HUES48 (cell line): ENCODE data around the gene SF3A1.
A peak's percentile ranks its signal among the peaks of the same experiment; 100 is the strongest.
"Not testable (repeated sequence)": the region's sequence is repeated elsewhere in the genome, so short reads cannot be mapped to it uniquely, and the experiment has no call there.

Experiments
- H3K27ac ChIP-seq: one replicate; pipeline ENCODE4 v1.7.0; 2013; ENCODE audit warnings: low read depth, low read length, inconsistent platforms
- H3K27me3 ChIP-seq: 2 replicates; pipeline ENCODE4 v1.6.1; 2013; ENCODE audit warnings: mild to moderate bottlenecking, low read length; ENCODE audit not compliant: control insufficient read depth, insufficient read depth
- H3K36me3 ChIP-seq: 2 replicates; pipeline ENCODE4 v1.6.1; 2013; ENCODE audit warnings: low read length; ENCODE audit not compliant: control insufficient read depth, insufficient read depth
- H3K4me1 ChIP-seq: 2 replicates; pipeline ENCODE4 v1.6.1; 2013; ENCODE audit warnings: mild to moderate bottlenecking, low read length; ENCODE audit not compliant: control insufficient read depth, insufficient read depth
- H3K4me3 ChIP-seq: 2 replicates; pipeline ENCODE4 v1.5.1; 2013; ENCODE audit warnings: mild to moderate bottlenecking, low read depth, low read length
- H3K9ac ChIP-seq: 2 replicates; pipeline ENCODE4 v1.6.1; 2013; ENCODE audit warnings: mild to moderate bottlenecking, low read depth, low read length, moderate library complexity
- H3K9me3 ChIP-seq: 2 replicates; pipeline ENCODE4 v1.6.1; 2013; ENCODE audit warnings: low read length; ENCODE audit not compliant: control insufficient read depth, insufficient read depth

The SF3A1 gene

DNA sequence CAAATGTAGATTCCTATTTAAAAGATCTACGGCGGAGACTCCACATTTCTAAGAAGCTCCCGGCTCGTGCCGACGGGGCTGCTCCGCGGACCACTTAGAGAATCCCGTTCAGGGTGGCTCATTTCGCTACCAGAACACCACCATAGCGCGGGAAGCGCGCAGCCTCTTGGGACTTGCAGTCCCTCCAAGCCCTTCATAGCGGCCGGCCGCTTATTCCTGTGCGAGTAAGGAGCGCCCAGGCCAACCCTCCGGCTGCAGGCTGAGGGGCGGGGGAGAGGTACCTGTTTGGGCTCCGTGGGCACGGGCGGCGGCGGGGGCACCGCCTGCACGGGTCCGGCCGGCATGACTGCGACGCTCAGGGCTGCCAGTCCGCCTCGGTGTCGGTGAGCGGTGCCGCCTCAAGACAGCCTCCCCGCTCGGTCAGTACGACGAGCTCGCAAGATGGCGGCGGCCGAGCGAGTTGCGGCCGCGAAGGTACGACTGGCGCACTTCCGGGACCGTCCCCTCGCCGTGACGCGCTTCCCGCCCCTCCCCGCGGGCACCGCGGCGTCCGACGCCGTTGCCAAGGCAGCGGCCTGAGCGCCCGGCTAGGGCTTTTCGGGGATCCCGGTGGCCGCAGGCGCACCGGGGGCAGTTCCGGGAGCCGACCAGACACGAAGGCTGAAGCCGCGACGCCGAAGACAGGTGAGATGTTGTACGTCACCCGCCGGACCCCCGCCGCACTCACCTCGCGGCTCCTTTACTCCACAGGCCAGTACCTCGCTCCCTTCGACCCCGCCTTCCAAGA lies at the start of gene SF3A1, which contains the start of gene CCDC157:
SF3A1 (minus strand) TSS at position 446 of the 787 bp plus-strand sequence; CDS start at position 344, 102 bp downstream.
CCDC157 (plus strand) TSS at position 559 of the 787 bp plus-strand sequence. CDS start 8,994 bp downstream, outside the sequence.
- peaks cover 10% of the 10 kb centered on the region for H3K4me1 ChIP-seq
- peak within 1 kb of the TSS; percentile 79 for H3K4me3 ChIP-seq
- peak within 1 kb of the TSS; percentile 93 for H3K9ac ChIP-seq
- peak within 1 kb of the TSS; percentile 99 for H3K27ac ChIP-seq
- no peaks in the 10 kb centered on the region for H3K27me3 ChIP-seq
- H3K36me3 ChIP-seq, result peaks cover 28% of the 10 kb centered on the region
- no peaks in the 10 kb centered on the region for H3K9me3 ChIP-seq

GRCh38 chr22:30406400-30406799 lies 49.7 kb upstream of the SF3A1 start:
- Histone ChIP-seq H3K9ac (no peak overlapping the region), H3K9me3 (no peaks in the 10 kb centered on the region), H3K36me3 (peaks cover 24% of the 10 kb centered on the region), H3K4me1 (peaks cover 8% of the 10 kb centered on the region; the same call in 1 of the 2 replicates), H3K27me3 (no peaks in the 10 kb centered on the region), H3K27ac (no peak overlapping the region), H3K4me3 (no peak overlapping the region)

DNA sequence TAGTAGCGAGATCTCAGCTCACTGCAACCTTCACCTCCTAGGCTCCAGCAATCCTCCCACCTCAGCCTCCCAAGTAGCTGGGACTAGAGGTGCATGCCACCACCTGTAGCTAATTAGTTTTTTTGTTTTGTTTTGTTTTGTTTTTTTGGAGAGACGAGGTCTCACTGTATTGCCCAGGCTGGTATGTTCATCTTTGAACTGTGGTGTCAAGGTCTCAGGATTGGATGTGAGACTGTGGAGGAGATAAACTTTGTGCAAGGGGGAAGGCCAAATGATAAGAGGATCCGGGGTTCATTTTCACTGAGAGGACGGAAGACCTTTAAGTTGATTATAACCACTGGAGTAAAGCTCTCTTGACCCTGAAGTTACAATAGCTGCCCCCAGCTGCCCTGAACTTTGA lies 49.0 kb upstream of the SF3A1 start:
- Histone ChIP-seq H3K9ac (no peak overlapping the region), H3K9me3 (no peaks in the 10 kb centered on the region), H3K27me3 (no peaks in the 10 kb centered on the region), H3K36me3 (peaks cover 21% of the 10 kb centered on the region), H3K27ac (no peak overlapping the region), H3K4me3 (no peak overlapping the region), H3K4me1 (peaks cover 8% of the 10 kb centered on the region; the same call in 1 of the 2 replicates)

GRCh38 chr22:30404307-30404706 lies 47.6 kb upstream of the SF3A1 start:
- no peak overlapping the region for H3K9ac ChIP-seq
- H3K9me3 ChIP-seq, result no peaks in the 10 kb centered on the region
- H3K4me3 ChIP-seq, result no peak overlapping the region
- no peak overlapping the region for H3K27ac ChIP-seq
- peaks cover 14% of the 10 kb centered on the region for H3K36me3 ChIP-seq
- no peaks in the 10 kb centered on the region for H3K27me3 ChIP-seq
- peaks cover 8% of the 10 kb centered on the region; the same call in 1 of the 2 replicates for H3K4me1 ChIP-seq

- not testable (repeated sequence) for H3K27ac ChIP-seq, H3K4me1 ChIP-seq, H3K4me3 ChIP-seq
Observed at GRCh38 chr22:30402766-30403104, 46.0 kb upstream of the SF3A1 start.

GRCh38 chr22:30402028-30402765 lies 45.5 kb upstream of the SF3A1 start:
- H3K9me3 ChIP-seq, result no peaks in the 10 kb centered on the region
- peaks cover 17% of the 10 kb centered on the region for H3K27me3 ChIP-seq
- peaks cover 8% of the 10 kb centered on the region; the same call in 1 of the 2 replicates for H3K4me1 ChIP-seq
- no peak overlapping the region for H3K4me3 ChIP-seq
- peak overlapping the region; percentile 68 for H3K27ac ChIP-seq
- H3K36me3 ChIP-seq, result peaks cover 8% of the 10 kb centered on the region
- no peak overlapping the region for H3K9ac ChIP-seq

More at GRCh38 chr22:30402766-30403104, 46.0 kb upstream of the SF3A1 start:
- not testable (repeated sequence) for H3K36me3 ChIP-seq, H3K9ac ChIP-seq, H3K9me3 ChIP-seq
- H3K27me3 ChIP-seq, result peaks cover 12% of the 10 kb centered on the region

DNA sequence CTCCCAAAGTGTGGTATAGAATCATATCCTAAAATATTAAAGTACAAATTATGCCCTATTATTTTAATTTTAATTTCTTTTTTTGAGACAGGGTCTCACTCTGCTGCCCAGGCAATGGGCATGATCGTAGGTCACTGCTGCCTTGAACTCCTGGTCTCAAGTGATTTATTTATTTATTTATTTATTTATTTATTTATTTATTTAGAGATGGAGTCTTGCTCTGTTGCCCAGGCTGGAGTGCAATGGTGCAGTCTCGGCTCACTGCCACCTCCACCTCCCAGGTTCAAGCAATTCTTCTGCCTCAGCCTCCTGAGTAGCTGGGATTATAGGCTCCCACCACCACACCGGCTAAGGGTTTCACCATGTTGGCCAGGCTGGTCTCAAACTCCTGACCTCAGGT lies 44.3 kb upstream of the SF3A1 start:
- H3K4me1 ChIP-seq, H3K9me3 ChIP-seq, H3K27ac ChIP-seq, H3K9ac ChIP-seq, H3K36me3 ChIP-seq, H3K4me3 ChIP-seq: not testable (repeated sequence)
- H3K27me3 ChIP-seq, result peaks cover 28% of the 10 kb centered on the region

GRCh38 chr22:30400159-30400558 lies 43.5 kb upstream of the SF3A1 start:
- no peaks in the 10 kb centered on the region for H3K9me3 ChIP-seq
- peaks cover 33% of the 10 kb centered on the region for H3K27me3 ChIP-seq
- H3K36me3 ChIP-seq, result no peaks in the 10 kb centered on the region
- H3K4me1 ChIP-seq, result peaks cover 8% of the 10 kb centered on the region; the same call in 1 of the 2 replicates
- no peak overlapping the region for H3K9ac ChIP-seq
- no peak overlapping the region for H3K4me3 ChIP-seq
- no peak overlapping the region for H3K27ac ChIP-seq

DNA sequence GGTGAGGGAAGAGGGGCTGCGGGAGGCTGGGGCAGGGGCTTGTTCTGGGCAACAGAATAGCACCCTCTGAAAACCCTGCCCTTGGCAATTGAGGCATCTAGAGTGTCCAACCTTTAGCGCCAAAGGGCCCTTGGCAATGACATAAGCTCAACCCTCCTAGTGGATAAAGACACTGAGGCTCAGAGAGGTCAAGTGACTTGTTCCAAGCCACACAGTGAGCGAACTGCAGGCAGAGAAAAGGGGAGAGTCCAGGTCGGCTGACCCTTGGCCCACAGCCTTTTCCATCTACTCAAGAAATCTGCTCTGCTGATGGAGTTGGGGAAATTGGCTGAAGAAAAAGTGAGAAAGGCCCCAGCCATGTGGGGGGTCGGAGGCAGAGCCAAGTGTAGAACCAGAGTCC lies 43.0 kb upstream of the SF3A1 start:
- Histone ChIP-seq H3K4me3 (no peak overlapping the region), H3K27ac (no peak overlapping the region), H3K4me1 (peaks cover 8% of the 10 kb centered on the region; the same call in 1 of the 2 replicates), H3K9ac (no peak overlapping the region), H3K27me3 (peaks cover 33% of the 10 kb centered on the region), H3K9me3 (no peaks in the 10 kb centered on the region), H3K36me3 (no peaks in the 10 kb centered on the region)

DNA sequence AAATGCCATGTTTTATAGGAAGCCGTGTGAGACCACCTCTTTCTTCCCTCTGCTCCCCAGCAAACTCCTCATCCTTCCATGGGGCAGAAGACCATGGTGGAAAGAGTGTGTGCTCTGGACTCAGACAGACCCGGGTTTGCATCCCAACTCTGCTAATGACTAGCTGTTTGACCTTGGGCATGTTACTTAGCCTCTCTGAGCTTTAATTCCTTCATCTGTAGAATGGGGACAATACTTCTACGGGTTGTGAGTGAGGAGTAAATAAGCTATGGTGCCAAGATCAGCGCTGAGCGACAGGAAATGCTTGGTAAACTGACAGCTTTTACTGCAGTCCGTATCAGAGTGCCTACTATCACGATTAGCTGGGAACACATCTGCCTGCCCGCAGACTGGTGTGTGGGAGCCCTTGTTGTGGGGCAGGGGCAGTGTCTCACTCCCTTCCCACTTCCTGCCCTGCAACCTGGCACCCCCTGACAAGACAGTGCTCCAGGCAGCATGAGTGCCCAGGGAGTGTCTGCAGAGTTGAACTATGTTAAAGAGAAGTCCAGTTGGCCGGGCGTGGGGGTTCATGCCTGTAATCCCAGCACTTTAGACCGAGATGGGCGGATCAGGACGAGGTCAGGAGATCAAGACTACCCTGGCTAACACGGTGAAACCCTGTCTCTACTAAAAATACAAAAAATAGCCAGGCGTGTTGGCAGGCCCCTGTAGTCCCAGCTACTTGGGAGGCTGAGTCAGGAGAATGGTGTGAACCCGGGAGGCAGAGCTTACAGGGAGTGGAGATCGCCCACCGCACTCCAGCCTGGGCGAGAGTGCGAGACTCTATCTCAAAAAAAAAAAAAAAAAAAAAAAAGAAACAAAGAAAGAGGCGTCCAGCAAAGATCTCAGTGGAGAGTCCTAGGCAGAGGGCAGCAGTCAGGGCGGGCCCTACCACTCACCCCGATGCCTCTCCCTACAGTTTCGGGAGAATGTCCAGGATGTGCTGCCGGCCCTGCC lies 42.3 kb upstream of the SF3A1 start:
- no peak overlapping the region for H3K27ac ChIP-seq
- no peak overlapping the region for H3K9ac ChIP-seq
- H3K4me3 ChIP-seq, result no peak overlapping the region
- H3K9me3 ChIP-seq, result no peaks in the 10 kb centered on the region
- peaks cover 8% of the 10 kb centered on the region; the same call in 1 of the 2 replicates for H3K4me1 ChIP-seq
- H3K36me3 ChIP-seq, result no peaks in the 10 kb centered on the region
- H3K27me3 ChIP-seq, result peaks cover 33% of the 10 kb centered on the region
